ENCODE measurements around the gene TRIM27.
"Not testable (repeated sequence)": the region's sequence is repeated elsewhere in the genome, so short reads cannot be mapped to it uniquely, and the experiment has no call there.

TRIM27 gene

DNA sequence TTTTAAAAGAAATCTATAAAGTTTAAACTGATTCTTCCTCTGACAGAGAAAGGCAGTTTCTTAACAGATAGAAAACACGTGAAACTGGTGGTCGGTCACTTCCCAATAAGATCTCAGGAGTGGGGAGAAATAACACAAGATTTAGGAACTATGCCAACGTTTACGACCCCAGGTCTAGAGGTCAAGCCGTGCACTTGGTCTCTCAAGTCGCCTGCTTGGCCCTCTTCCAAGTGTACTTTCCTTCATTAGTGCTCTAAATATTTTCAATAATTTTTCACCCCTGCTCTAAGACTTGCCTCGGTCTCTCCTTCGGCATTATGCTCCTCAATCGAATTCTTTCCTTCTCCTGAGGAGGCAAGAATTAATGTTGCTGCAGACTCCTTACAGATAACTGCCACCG is 61.7 kb downstream of the TRIM27 start:
- DNase-seq = no peak

DNA sequence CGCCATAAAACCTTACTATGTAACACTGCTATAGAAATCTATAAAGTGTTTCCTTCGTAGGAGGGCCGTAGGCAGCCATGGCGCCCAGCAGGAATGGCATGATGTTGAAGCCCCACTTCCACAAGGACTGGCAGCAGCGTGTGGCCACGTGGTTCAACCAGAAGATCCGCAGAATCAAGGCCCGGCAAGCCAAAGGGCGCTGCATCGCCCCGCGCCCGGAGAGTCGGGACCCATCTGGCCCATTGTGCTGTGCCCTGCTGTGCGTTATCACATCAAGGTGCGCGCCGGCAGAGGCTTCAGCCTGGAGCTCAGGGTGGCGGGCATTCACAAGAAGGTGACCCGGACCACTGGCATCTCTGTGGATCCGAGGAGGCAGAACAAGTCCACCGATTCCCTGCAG is 62.4 kb downstream of the TRIM27 start:
- no peak for DNase-seq

DNA sequence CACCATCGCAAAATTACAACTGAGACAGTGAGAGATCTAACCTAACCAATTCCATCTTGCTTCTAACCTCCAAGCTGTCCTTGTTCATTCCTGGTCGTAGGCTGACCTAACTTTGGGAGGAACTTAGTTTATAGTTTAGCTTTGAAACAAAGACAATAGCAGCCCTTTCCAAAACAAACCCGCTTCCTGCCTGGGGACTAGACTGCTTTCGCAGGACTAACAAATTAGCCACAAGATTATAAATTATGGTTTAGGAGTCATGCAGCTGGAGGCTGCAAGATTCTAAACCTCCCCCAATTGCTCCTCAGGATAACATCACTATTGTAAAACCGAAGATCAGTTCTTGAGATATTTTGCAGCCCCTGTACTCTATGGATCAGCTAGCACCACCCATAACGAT is 63.2 kb downstream of the TRIM27 start:
- DNase-seq = no peak

DNA sequence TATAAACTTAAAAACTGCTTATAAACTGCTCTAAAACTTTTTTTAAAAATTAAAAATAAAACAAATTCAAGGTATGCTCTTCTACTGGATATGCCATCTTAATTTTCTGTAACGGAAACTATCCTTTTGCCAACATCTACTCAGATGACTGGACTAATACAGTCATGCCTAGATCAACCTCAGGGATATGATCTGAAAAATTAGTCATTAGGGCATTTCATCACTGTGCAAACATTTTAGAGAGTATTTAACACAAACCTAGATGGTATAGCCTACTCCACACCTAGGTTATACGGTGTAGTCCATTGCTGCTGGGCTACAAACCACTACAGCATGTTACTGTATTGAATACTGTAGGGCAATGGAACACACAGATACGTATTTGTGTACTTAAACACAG is 64.8 kb downstream of the TRIM27 start:
- DNase-seq = no peak

DNA sequence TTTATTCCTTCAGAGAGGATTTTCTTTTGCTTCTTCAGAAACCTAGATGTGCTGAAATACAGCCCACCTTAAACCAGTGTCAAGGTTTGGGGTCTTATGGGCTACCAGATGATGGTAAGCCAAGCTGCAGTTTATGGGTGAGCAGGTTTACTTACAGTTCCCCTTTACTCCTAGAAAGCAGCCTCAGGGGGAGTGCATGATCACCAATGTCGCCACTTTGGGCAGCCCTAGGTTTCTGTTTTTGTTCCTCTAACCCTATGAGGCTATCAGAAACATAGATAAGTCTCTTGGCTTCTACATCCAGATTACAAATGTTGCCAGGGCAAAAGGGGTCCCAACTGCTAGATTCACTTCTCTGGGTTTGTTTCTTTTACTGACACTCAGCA is 67.2 kb downstream of the TRIM27 start:
- no peak for DNase-seq

DNA sequence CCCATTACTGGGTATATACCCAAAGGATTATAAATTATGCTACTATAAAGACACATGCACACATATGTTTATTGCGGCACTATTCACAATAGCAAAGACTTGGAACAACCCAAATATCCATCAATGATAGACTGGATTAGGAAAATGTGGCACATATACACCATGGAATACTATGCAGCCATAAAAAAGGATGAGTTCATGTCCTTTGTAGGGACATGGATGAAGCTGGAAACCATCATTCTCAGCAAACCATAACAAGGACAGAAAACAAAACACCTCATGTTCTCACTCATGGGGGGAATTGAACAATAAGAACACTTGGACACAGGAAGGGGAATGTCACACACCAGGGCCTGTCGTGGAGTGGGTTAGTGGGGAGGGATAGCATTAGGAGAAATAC is 69.4 kb downstream of the TRIM27 start:
- not testable (repeated sequence) for DNase-seq

Data from fibroblast of skin of right biceps (primary cell).